K562 (cell line): Measurements from ENCODE around the gene MVD. TPM values are rescaled to one million over a fixed set of nuclear protein-coding genes. Genes with fewer than 3 reads are reported as not detected.

ENCODE experiments used
- ATAC-seq: fragments of 200-7000 bp; cut with Tn5 transposase; 3 replicates; pipeline ENCODE4 v1.9.1; 2020; ENCODE audit warnings: moderate library complexity
- BruUV-seq: library from RNA; stranded (reverse); fragments of 400-500 nt; replicated peaks from 2 replicates; lab custom pipeline; 2021; lab: Mats Ljungman, UMichigan
- CTCF ChIA-PET: fragments of 300-600 bp; formaldehyde crosslinking; extraction: SDS; loops from one replicate; lab custom pipeline; 2021; ENCODE audit warnings: low intra/inter-chr PET ratio; lab: Yijun Ruan, JAX
- POLR2A ChIA-PET: fragments of 300-600, 350-650 bp; sonication (Branson Sonifier 250); formaldehyde crosslinking; extraction: SDS; loops from one replicate; lab custom pipeline; 2021; ENCODE audit warnings: antibody characterized with exemption, inconsistent platforms; lab: Yijun Ruan, JAX
- DNase-seq, 4 experiments: peaks; one replicate each; pipeline versions ENCODE4 v3.0.0 to v3.0.0-alpha.2; 2011 to 2018; ENCODE audit warnings: low spot score in 3 of 4, mixed read lengths in 3 of 4; ENCODE audit errors: extremely low read depth in 1 of 4
- FAIRE-seq: peaks from 2 replicates; lab custom pipeline; 2011; peaks lifted over from hg19 to GRCh38; lab: Jason Lieb, UNC
- H2AFZ ChIP-seq: 2 replicates; pipeline ENCODE4 v1.6.0; 2011; ENCODE audit warnings: low read depth, low read length, control low read depth, inconsistent platforms
- H3K27ac ChIP-seq: fragments of 200-600 bp; 3 replicates; pipeline ENCODE4 v1.8.0; 2011; ENCODE audit warnings: low read depth, mild to moderate bottlenecking, control low read depth, inconsistent platforms, low read length, moderate library complexity, mixed read lengths; ENCODE audit errors: extremely low read depth
- H3K27me3 ChIP-seq, 2 experiments: fragments of 300-600 bp in 1 of 2; 2 replicates in 1 of 2; 3 replicates in 1 of 2; pipeline versions ENCODE4 v1.6.0 to v1.8.0; 2011; ENCODE audit warnings: inconsistent platforms in 2 of 2, low read length in 2 of 2, mild to moderate bottlenecking in 1 of 2, mixed read lengths in 1 of 2, moderate library complexity in 1 of 2; ENCODE audit not compliant: control insufficient read depth in 2 of 2, insufficient read depth in 2 of 2
- H3K36me3 ChIP-seq: fragments of 300-600 bp; 3 replicates; pipeline ENCODE4 v1.8.0; 2011; ENCODE audit warnings: mild to moderate bottlenecking, low read length, inconsistent platforms; ENCODE audit not compliant: control insufficient read depth, insufficient read depth
- H3K4me1 ChIP-seq, 2 experiments: fragments of 200-600 bp in 1 of 2; replicated peaks in 1 of 2; 2 replicates in 1 of 2; 3 replicates in 1 of 2; pipeline versions ENCODE4 v1.5.1 to v1.8.0; 2011; ENCODE audit warnings: inconsistent platforms in 2 of 2, low read length in 2 of 2, mild to moderate bottlenecking in 1 of 2, mixed read lengths in 1 of 2, moderate library complexity in 1 of 2; ENCODE audit not compliant: control insufficient read depth in 2 of 2, insufficient read depth in 2 of 2
- H3K4me2 ChIP-seq: 2 replicates; pipeline ENCODE4 v1.6.1; 2011; ENCODE audit warnings: low read length, control low read depth, inconsistent platforms, mixed read lengths; ENCODE audit not compliant: insufficient read depth
- H3K4me3 ChIP-seq: fragments of 200-600 bp; sonication (generic), shearing (Covaris generic); 2 replicates; pipeline ENCODE4 v1.5.1; 2016; ENCODE audit warnings: control low read depth, inconsistent platforms
- H3K79me2 ChIP-seq: fragments of 200-600 bp; 3 replicates; pipeline ENCODE4 v1.8.0; 2011; ENCODE audit warnings: low read length, inconsistent platforms; ENCODE audit not compliant: control insufficient read depth, insufficient read depth
- H3K9ac ChIP-seq, 2 experiments: 2 replicates each; pipeline versions ENCODE4 v1.6.0 to v1.6.1; 2011; ENCODE audit warnings: low read depth in 2 of 2, low read length in 2 of 2, control low read depth in 1 of 2, inconsistent platforms in 1 of 2, mild to moderate bottlenecking in 1 of 2, mixed read lengths in 1 of 2; ENCODE audit not compliant: insufficient read depth in 1 of 2
- H3K9me1 ChIP-seq: one replicate; pipeline ENCODE4 v1.6.0; 2011; ENCODE audit warnings: inconsistent platforms, mild to moderate bottlenecking, low read length, moderate library complexity; ENCODE audit not compliant: control insufficient read depth, insufficient read depth
- H3K9me3 ChIP-seq: replicated peaks from 2 replicates; pipeline ENCODE4 v1.5.1; 2011; ENCODE audit warnings: low read depth, low read length, inconsistent platforms; ENCODE audit not compliant: control insufficient read depth, insufficient read depth
- H4K20me1 ChIP-seq: replicated peaks from 2 replicates; pipeline ENCODE4 v1.6.1; 2011; ENCODE audit warnings: low read length, inconsistent platforms, mixed read lengths; ENCODE audit not compliant: control insufficient read depth, insufficient read depth
- CBX8 ChIP-seq: fragments of 200-600 bp; sonication (generic); IDR thresholded peaks from 2 replicates; pipeline ENCODE4 v1.6.1; 2012; ENCODE audit warnings: borderline replicate concordance, mixed run types, low read depth, mild to moderate bottlenecking, moderate library complexity, mixed read lengths, low read length, control low read depth, inconsistent platforms; ENCODE audit not compliant: poor library complexity, severe bottlenecking; ENCODE audit errors: extremely low read depth
- FOXP1 ChIP-seq: sonication (generic); formaldehyde crosslinking; IDR thresholded peaks from 2 replicates; pipeline ENCODE4 v1.8.0; 2022; ENCODE audit warnings: mild to moderate bottlenecking, missing genetic modification reagents
- NR2F6 ChIP-seq: fragments of 450-650 bp; formaldehyde crosslinking; IDR thresholded peaks from 2 replicates; pipeline ENCODE4 v1.4.0; 2020; ENCODE audit warnings: mild to moderate bottlenecking
- PRMT5 ChIP-seq: sonication (generic); formaldehyde crosslinking; IDR thresholded peaks from 2 replicates; pipeline ENCODE4 v1.5.0; 2020; ENCODE audit warnings: missing genetic modification reagents
- RERE ChIP-seq: sonication (generic); formaldehyde crosslinking; IDR thresholded peaks from 2 replicates; pipeline ENCODE4 v1.8.0; 2023; ENCODE audit warnings: missing genetic modification reagents, mild to moderate bottlenecking, borderline replicate concordance
- STAG1 ChIP-seq: sonication (generic); formaldehyde crosslinking; IDR thresholded peaks from 2 replicates; pipeline ENCODE4 v1.5.0; 2020; ENCODE audit warnings: missing genetic modification reagents, borderline replicate concordance
- ZNF655 ChIP-seq: fragments of 250-450 bp; sonication (Bioruptor Pico); IDR thresholded peaks from 2 replicates; pipeline ENCODE4 v1.5.0; 2021
- WGBS: fragments of 100-300 bp; shearing (Covaris generic); methylation state at CpG from one replicate; pipeline ENCODE4 v1.1.6; 2016; ENCODE audit warnings: low coverage, mixed read lengths; ENCODE audit not compliant: insufficient coverage; ENCODE audit errors: missing lambda C conversion rate; 5-methylcytosine and 5-hydroxymethylcytosine counted together
- in situ Hi-C: fragments of 300-500 bp; cut with MboI; formaldehyde crosslinking; loops from 4 replicates; pipeline ENCODE4 v1.15.0; 2018; ENCODE audit warnings: inconsistent platforms, mixed read lengths
- intact Hi-C: fragments of 100-400 bp; cut with micrococcal nuclease; formaldehyde crosslinking; loops from 2 replicates; pipeline ENCODE4 v1.14.2; 2022
- polyA plus RNA-seq, 8 experiments: library from polyadenylated mRNA; depleted of rRNA in 4 of 8; stranded (reverse) in 5 of 8; unstranded in 3 of 8; fragments of >200 nt; fragmentation: Nextera tagmentation in 2 of 8; fragmentation: Illumina TruSeq in 1 of 8; extraction: Ambion mirVana in 2 of 8; extraction: Trizol in 1 of 8; gene quantifications; 2 replicates each; pipeline versions ENCODE4 v1.2.1 to v1.2.3, GENCODE V29; 2011 to 2014; ENCODE audit warnings: inconsistent platforms in 1 of 8, missing spikeins in 1 of 8
- total RNA-seq, 7 experiments: library from RNA; depleted of rRNA in 6 of 7; stranded (reverse); fragments of >200 nt in 6 of 7; fragmentation: Illumina TruSeq in 2 of 7; extraction: Trizol in 2 of 7; gene quantifications; 2 replicates each; pipeline versions ENCODE4 v1.2.1 to v1.2.3, GENCODE V29; 2011 to 2021; ENCODE audit warnings: low replicate concordance in 1 of 7

Gene MVD
- total and polyA plus RNA-seq, 9 of the 15 experiments (the other 6 are each of a cell fraction or from before 2014, with no cell fraction given), result 12.2 to 141 (median 45.3) TPM

GRCh38 chr16:88653101-88653500, 9.8 kb downstream of the MVD start (continued):
- no peak for TF ChIP-seq ZNF655 (CRISPR knock-in tag)
- TF ChIP-seq FOXP1 (CRISPR knock-in tag), result no peak
- no peak for TF ChIP-seq CBX8
- no peak for TF ChIP-seq NR2F6 (CRISPR knock-in tag)
- no peak for TF ChIP-seq STAG1 (CRISPR knock-in tag)

- peaks cover 9% of the 10 kb centered on the region; the same call in 1 of the 2 replicates for H4K20me1 ChIP-seq
- H3K4me2 ChIP-seq, result no peak overlapping the region
- no peak for DNase-seq
- WGBS, result 83% methylated on average over 7 of the region's 8 CpGs
- FAIRE-seq, result no peak
- no peaks in the 10 kb centered on the region for H3K9me3 ChIP-seq
- no peak overlapping the region for H2AFZ ChIP-seq
- H3K9me1 ChIP-seq, result no peaks in the 10 kb centered on the region
- H3K36me3 ChIP-seq, result peaks cover 75% of the 10 kb centered on the region; the same call in 2 of the 3 replicates
- H3K79me2 ChIP-seq, result peaks cover 37% of the 10 kb centered on the region
- intact Hi-C loops, result no loop called here
- TF ChIP-seq PRMT5 (CRISPR knock-in tag), result no peak
- TF ChIP-seq RERE (CRISPR knock-in tag), result 0 out of 2 replicates have a peak, but pooled peaks have one; percentile 33
- no peak overlapping the region for H3K4me3 ChIP-seq
- in situ Hi-C loops, result no loop called here
- H3K27ac ChIP-seq, result no peak overlapping the region
- peaks cover 11 to 91% of the 10 kb centered on the region in 2 experiments; a peak in 4 of 5 replicates for H3K4me1 ChIP-seq
- ChIA-PET POLR2A (interaction anchor here (0.6 to 1.1 kb wide), 2 partner anchors 9 to 829 kb away, joined by 3 to 4 read pairs; no protein-coding TSS in a partner anchor), CTCF (no interaction called here)
- no TSS peak for BruUV-seq
- no peak for ATAC-seq
- H3K9ac ChIP-seq, result no peak overlapping the region; a peak in 1 of 4 replicates
- no peaks in the 10 kb centered on the region for H3K27me3 ChIP-seq
Observed at GRCh38 chr16:88652762-88653063, 10.2 kb downstream of the MVD start.
